Testis (tissue), 3 donors: ENCODE results near the gene SARM1. TPM values are rescaled to one million over a fixed set of nuclear protein-coding genes. Genes with fewer than 3 reads are reported as not detected.

Source experiments
- DNase-seq: peaks from one replicate; pipeline ENCODE4 v3.0.0-alpha.2; 2019
- H3K27ac ChIP-seq, 2 donors: fragments of 200-600 bp; sonication (generic); one replicate each; pipeline ENCODE4 v1.5.1; 2019
- H3K27me3 ChIP-seq: fragments of 200-600 bp; sonication (generic); one replicate; pipeline ENCODE4 v1.5.1; 2019
- H3K36me3 ChIP-seq: fragments of 200-600 bp; sonication (generic); one replicate; pipeline ENCODE4 v1.5.1; 2017; ENCODE audit warnings: low read depth; ENCODE audit errors: missing control alignments
- H3K4me1 ChIP-seq: fragments of 200-600 bp; sonication (generic); one replicate; pipeline ENCODE4 v1.5.1; 2019
- H3K4me3 ChIP-seq, 2 donors: fragments of 200-600 bp; sonication (generic); one replicate each; pipeline ENCODE4 v1.5.1; 2017 to 2019
- H3K9me3 ChIP-seq: fragments of 200-600 bp; sonication (generic); one replicate; pipeline ENCODE4 v1.5.1; 2017
- CTCF ChIP-seq, 3 experiments: fragments of 450-650 bp in 2 of 3; fragments of 200-600 bp in 1 of 3; sonication (generic) in 1 of 3; IDR thresholded peaks; one replicate each; pipeline ENCODE4 v1.5.1; 2016 to 2019; ENCODE audit warnings: antibody characterized with exemption in 3 of 3, mild to moderate bottlenecking in 2 of 3, moderate library complexity in 1 of 3
- POLR2A ChIP-seq: fragments of 450-650 bp; IDR thresholded peaks from one replicate; pipeline ENCODE4 v1.6.1; 2017; ENCODE audit warnings: antibody characterized with exemption, mild to moderate bottlenecking, moderate library complexity
- WGBS, 2 donors: methylation state at CpG; one replicate each; pipeline ENCODE4 v1.1.5; 2018; 5-methylcytosine and 5-hydroxymethylcytosine counted together
- intact Hi-C: fragments of 100-400 bp; cut with DNase I; formaldehyde crosslinking; loops from one replicate; pipeline ENCODE4 v1.15.1; 2023; ENCODE audit warnings: low total_unique reads
- polyA plus RNA-seq: library from polyadenylated mRNA; stranded (reverse); fragments of 350-450 nt; fragmentation: Illumina TruSeq; extraction: RNeasy Lipid Tissue Mini Kit (QIAGEN cat#74804); gene quantifications from one replicate; pipeline ENCODE4 v1.2.3, GENCODE V29; 2014; ENCODE audit warnings: low read depth, low replicate concordance; ENCODE audit not compliant: insufficient read depth
- total RNA-seq, 2 donors: library from RNA; depleted of rRNA; stranded (reverse); fragments of >200 nt; gene quantifications; one replicate each; pipeline ENCODE4 v1.2.3, GENCODE V29; 2016

SARM1 gene
- total and polyA plus RNA-seq, 3 donors from 2014 or later = 6.6 to 19.9 (median 18.6) TPM

GRCh38 chr17:28396635-28397239, 25.2 kb downstream of the SARM1 start:
- H3K4me1 ChIP-seq = no peaks in the 10 kb centered on the region
- H3K27me3 ChIP-seq = no peaks in the 10 kb centered on the region
- H3K4me3 ChIP-seq = no peak overlapping the region
- no peaks in the 10 kb centered on the region for H3K9me3 ChIP-seq
- TF ChIP-seq POLR2A = no peak
- no peak for DNase-seq
- intact Hi-C loops = no loop called here
- H3K27ac ChIP-seq = no peak overlapping the region
- WGBS, 2 donors = 75% methylated on average over 6 of the region's 6 CpGs; no CpG with 5 or more reads in 1 of the 2 donors
- H3K36me3 ChIP-seq = no peaks in the 10 kb centered on the region

GRCh38 chr17:28397275-28397674, 25.8 kb downstream of the SARM1 start:
- TF ChIP-seq CTCF (IDR thresholded peaks at IDR 0.05) (no peak), POLR2A (no peak)
- intact Hi-C loops = no loop called here
- Histone ChIP-seq H3K4me3 (no peak overlapping the region), H3K4me1 (no peaks in the 10 kb centered on the region), H3K36me3 (no peaks in the 10 kb centered on the region), H3K27me3 (no peaks in the 10 kb centered on the region), H3K9me3 (no peaks in the 10 kb centered on the region), H3K27ac (no peak overlapping the region)
- whole genome bisulfite sequencing, 2 donors = 96 to 97% methylated on average over 3 of the region's 3 CpGs
- DNase-seq = no peak

GRCh38 chr17:28397687-28398279, 26.3 kb downstream of the SARM1 start:
- H3K27me3 ChIP-seq = no peaks in the 10 kb centered on the region
- no peak overlapping the region for H3K27ac ChIP-seq
- H3K4me1 ChIP-seq = no peaks in the 10 kb centered on the region
- no peak overlapping the region for H3K4me3 ChIP-seq
- intact Hi-C loops = no loop called here
- no peaks in the 10 kb centered on the region for H3K9me3 ChIP-seq
- no peak for DNase-seq
- TF ChIP-seq CTCF (IDR thresholded peaks at IDR 0.05) = no peak
- TF ChIP-seq POLR2A = no peak
- H3K36me3 ChIP-seq = no peaks in the 10 kb centered on the region
- WGBS, 2 donors = 65 to 74% methylated on average over 4 to 7 of the region's 7 CpGs

GRCh38 chr17:28398280-28398981, 26.9 kb downstream of the SARM1 start:
- 53 to 56% methylated on average over 5 to 6 of the region's 6 CpGs for WGBS, 2 donors
- no peak overlapping the region for H3K27ac ChIP-seq
- H3K36me3 ChIP-seq = no peaks in the 10 kb centered on the region
- TF ChIP-seq POLR2A (no peak), CTCF (IDR thresholded peaks at IDR 0.05) (no peak)
- H3K4me1 ChIP-seq = no peaks in the 10 kb centered on the region
- no peaks in the 10 kb centered on the region for H3K9me3 ChIP-seq
- no peak overlapping the region for H3K4me3 ChIP-seq
- intact Hi-C loops = no loop called here
- no peak for DNase-seq
- H3K27me3 ChIP-seq = no peaks in the 10 kb centered on the region

GRCh38 chr17:28399808-28400207, 28.3 kb downstream of the SARM1 start:
- H3K4me1 ChIP-seq = peaks cover 7% of the 10 kb centered on the region
- no peak for TF ChIP-seq POLR2A
- no peak for TF ChIP-seq CTCF (IDR thresholded peaks at IDR 0.05)
- no peak for DNase-seq
- intact Hi-C loops = no loop called here
- no peaks in the 10 kb centered on the region for H3K9me3 ChIP-seq
- H3K27ac ChIP-seq = no peak overlapping the region
- no peaks in the 10 kb centered on the region for H3K36me3 ChIP-seq
- no peaks in the 10 kb centered on the region for H3K27me3 ChIP-seq
- H3K4me3 ChIP-seq = no peak overlapping the region
- WGBS, 2 donors = 93 to 96% methylated on average over 4 of the region's 4 CpGs
